HEK293T (cell line): ENCODE results near the gene C9orf152.

ENCODE experiments used
- ARNT ChIP-seq: fragments of 450-650 bp; IDR thresholded peaks from 2 replicates; pipeline ENCODE4 v1.6.1; 2017; ENCODE audit warnings: mild to moderate bottlenecking
- BHLHE40 ChIP-seq: fragments of 450-650 bp; IDR thresholded peaks from 2 replicates; pipeline ENCODE4 v1.6.1; 2016; ENCODE audit warnings: mild to moderate bottlenecking, moderate library complexity, borderline replicate concordance
- CTBP1 ChIP-seq: fragments of 450-650 bp; IDR thresholded peaks from 2 replicates; pipeline ENCODE4 v1.6.1; 2016; ENCODE audit warnings: borderline replicate concordance
- ELF4 ChIP-seq: fragments of 450-650 bp; IDR thresholded peaks from 2 replicates; pipeline ENCODE4 v1.6.1; 2017; ENCODE audit warnings: antibody characterized with exemption
- FOXA1 ChIP-seq: fragments of 450-650 bp; IDR thresholded peaks from 2 replicates; pipeline ENCODE4 v1.6.1; 2016; ENCODE audit warnings: mild to moderate bottlenecking
- FOXK2 ChIP-seq: fragments of 450-650 bp; IDR thresholded peaks from 2 replicates; pipeline ENCODE4 v1.6.1; 2016; ENCODE audit warnings: mild to moderate bottlenecking
- FOXM1 ChIP-seq: fragments of 450-650 bp; IDR thresholded peaks from 2 replicates; pipeline ENCODE4 v1.6.1; 2017; ENCODE audit warnings: mild to moderate bottlenecking, borderline replicate concordance
- HDGF ChIP-seq: fragments of 450-650 bp; IDR thresholded peaks from 2 replicates; pipeline ENCODE4 v1.6.1; 2017; ENCODE audit warnings: antibody characterized with exemption, borderline replicate concordance
- L3MBTL2 ChIP-seq: fragments of 450-650 bp; conservative IDR thresholded peaks from 2 replicates; pipeline ENCODE4 v1.6.1; 2016; ENCODE audit warnings: mild to moderate bottlenecking
- NFRKB ChIP-seq: fragments of 450-650 bp; IDR thresholded peaks from 2 replicates; pipeline ENCODE4 v1.6.1; 2016; ENCODE audit warnings: mild to moderate bottlenecking, moderate library complexity
- SP1 ChIP-seq: fragments of 450-650 bp; IDR thresholded peaks from 2 replicates; pipeline ENCODE4 v1.6.1; 2017
- SUZ12 ChIP-seq: fragments of 450-650 bp; IDR thresholded peaks from 2 replicates; pipeline ENCODE4 v1.6.1; 2016; ENCODE audit warnings: mild to moderate bottlenecking
- TARDBP ChIP-seq: fragments of 450-650 bp; IDR thresholded peaks from 2 replicates; pipeline ENCODE4 v1.6.1; 2016

GRCh38 chr9:110168486-110168885, 39.5 kb downstream of the C9orf152 start:
- no peak for TF ChIP-seq ELF4
- TF ChIP-seq CTBP1 = no peak
- TF ChIP-seq NFRKB = no peak
- no peak for TF ChIP-seq SP1
- no peak for TF ChIP-seq FOXM1
- no peak for TF ChIP-seq FOXK2
- no peak for TF ChIP-seq L3MBTL2
- no peak for TF ChIP-seq BHLHE40
- no peak for TF ChIP-seq TARDBP
- TF ChIP-seq FOXA1 = no peak
- no peak for TF ChIP-seq ARNT
- no peak for TF ChIP-seq HDGF
- TF ChIP-seq SUZ12 = no peak
